SH-SY5Y (cell line): Measurements from ENCODE around the gene SLC35G2.

ENCODE experiments used
- GATA2 ChIP-seq: IDR thresholded peaks from 2 replicates; pipeline ENCODE4 v1.6.1; 2011; ENCODE audit warnings: mild to moderate bottlenecking, low read depth, low read length
- GATA3 ChIP-seq: IDR thresholded peaks from 2 replicates; pipeline ENCODE4 v1.6.1; 2011; ENCODE audit warnings: low read depth, mild to moderate bottlenecking, low read length, moderate library complexity

GRCh38 chr3:136804141-136804540 is 14.8 kb upstream of the SLC35G2 start:
- TF ChIP-seq GATA2 (no peak), GATA3 (no peak)
